ENCODE data around the gene SNAI3. TPM values are rescaled to one million over a fixed set of nuclear protein-coding genes. Genes with fewer than 3 reads are reported as not detected.

The SNAI3 gene
- total RNA-seq, 1 donor from 2014 or later: not detected

DNA sequence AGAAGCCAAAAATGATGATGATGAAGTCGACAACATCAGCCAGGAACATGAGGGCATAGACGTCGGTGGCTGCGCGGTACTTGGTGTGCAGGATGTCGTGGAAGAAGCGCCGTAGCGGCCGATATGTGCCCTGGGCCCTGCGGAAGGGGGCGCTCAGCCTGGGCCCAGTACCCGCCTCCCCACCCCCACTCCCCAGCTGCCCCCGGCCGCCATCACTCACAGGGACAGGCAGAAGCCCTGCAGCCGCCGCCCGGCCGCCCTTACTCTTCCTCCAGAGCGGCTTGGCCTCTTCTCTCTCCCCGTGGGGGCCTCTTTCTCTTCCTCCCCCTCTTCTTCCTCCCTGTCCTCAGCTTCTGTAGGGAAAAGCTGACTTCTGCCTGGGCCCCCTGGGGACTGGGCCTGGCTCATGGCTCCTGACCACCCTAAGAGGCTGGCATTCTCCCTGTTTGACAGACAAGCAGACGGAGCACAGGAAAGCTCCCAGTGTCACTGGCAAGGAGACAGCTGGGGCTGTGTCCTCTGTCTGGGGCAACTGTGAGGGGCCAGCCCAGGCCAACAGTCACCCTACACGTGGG is 34.2 kb upstream of the SNAI3 start:
- Histone ChIP-seq H3K4me3 (ENCODE audit: low read depth, low read length) (no peak overlapping the region), H3K27me3 (ENCODE audit: control insufficient read depth, insufficient read depth, low read length) (no peaks in the 10 kb centered on the region), H3K36me3 (ENCODE audit: control insufficient read depth, insufficient read depth, low read length) (peaks cover 63% of the 10 kb centered on the region)
- FAIRE-seq (no peak), DNase-seq (ENCODE audit: low read depth) (no peak)
- TF ChIP-seq, protein P1, sequence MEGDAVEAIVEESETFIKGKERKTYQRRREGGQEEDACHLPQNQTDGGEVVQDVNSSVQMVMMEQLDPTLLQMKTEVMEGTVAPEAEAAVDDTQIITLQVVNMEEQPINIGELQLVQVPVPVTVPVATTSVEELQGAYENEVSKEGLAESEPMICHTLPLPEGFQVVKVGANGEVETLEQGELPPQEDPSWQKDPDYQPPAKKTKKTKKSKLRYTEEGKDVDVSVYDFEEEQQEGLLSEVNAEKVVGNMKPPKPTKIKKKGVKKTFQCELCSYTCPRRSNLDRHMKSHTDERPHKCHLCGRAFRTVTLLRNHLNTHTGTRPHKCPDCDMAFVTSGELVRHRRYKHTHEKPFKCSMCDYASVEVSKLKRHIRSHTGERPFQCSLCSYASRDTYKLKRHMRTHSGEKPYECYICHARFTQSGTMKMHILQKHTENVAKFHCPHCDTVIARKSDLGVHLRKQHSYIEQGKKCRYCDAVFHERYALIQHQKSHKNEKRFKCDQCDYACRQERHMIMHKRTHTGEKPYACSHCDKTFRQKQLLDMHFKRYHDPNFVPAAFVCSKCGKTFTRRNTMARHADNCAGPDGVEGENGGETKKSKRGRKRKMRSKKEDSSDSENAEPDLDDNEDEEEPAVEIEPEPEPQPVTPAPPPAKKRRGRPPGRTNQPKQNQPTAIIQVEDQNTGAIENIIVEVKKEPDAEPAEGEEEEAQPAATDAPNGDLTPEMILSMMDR (IDR thresholded peaks at IDR 0.05; ENCODE audit: insufficient read depth, low read length, severe bottlenecking): no peak

DNA sequence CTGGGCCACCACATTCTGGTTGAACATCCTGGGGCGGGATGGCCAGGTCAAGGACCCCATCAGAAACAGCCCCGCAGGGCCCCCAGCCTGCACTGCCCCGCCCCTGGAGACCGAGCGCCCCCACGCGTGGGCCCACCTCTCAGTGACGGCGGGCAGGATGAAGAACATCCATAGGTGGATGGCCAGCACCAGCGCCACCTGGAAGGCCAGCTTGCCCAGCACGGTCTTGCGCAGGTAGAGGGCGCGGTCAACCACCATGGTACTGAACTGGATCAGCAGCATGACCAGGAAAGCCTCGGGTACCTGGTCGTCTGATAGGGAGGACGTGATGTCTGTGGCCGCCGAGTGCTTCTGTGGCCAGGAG is 33.6 kb upstream of the SNAI3 start:
- FAIRE-seq (no peak), DNase-seq (ENCODE audit: low read depth) (no peak)
- H3K4me3 ChIP-seq (ENCODE audit: low read depth, low read length): no peak overlapping the region
- TF ChIP-seq, protein P1 (IDR thresholded peaks at IDR 0.05; ENCODE audit: insufficient read depth, low read length, severe bottlenecking): no peak
- H3K36me3 ChIP-seq (ENCODE audit: control insufficient read depth, insufficient read depth, low read length): peaks cover 58% of the 10 kb centered on the region
- no peaks in the 10 kb centered on the region for H3K27me3 ChIP-seq (ENCODE audit: control insufficient read depth, insufficient read depth, low read length)

DNA sequence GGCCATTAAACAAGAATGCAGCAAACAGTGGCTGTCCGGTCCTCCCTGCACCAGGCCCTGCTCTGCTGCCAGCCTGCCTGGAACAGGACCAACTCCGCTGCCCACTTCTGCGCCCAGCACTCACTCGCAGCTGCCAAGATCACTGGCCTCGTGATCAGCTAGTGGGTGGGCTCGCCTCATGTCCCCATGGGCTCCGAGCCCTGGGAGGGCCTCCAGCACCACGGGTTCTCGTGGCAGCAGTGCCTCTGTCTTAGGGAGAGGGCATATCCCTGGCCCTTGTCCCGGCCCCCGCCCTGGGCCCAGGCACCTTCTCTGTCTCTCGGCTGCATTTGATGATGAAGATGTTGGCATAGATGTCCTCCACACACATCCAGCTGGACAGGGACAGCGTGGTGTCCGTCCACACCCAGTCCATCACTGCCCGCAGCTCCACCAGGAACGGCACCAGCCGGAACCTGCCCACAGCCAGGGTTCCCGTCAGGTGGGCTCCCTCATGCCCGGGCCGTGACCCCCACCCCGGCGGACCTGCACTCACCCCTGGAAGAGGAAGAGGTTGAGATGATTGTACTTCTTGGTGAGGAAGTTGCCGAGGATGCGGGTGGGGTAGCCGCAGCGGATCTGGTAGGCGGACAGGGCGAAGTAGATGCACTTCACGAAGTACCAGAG is 33.1 kb upstream of the SNAI3 start:
- Histone ChIP-seq H3K4me3 (ENCODE audit: low read depth, low read length) (no peak overlapping the region), H3K36me3 (ENCODE audit: control insufficient read depth, insufficient read depth, low read length) (peaks cover 57% of the 10 kb centered on the region), H3K27me3 (ENCODE audit: control insufficient read depth, insufficient read depth, low read length) (no peaks in the 10 kb centered on the region)
- FAIRE-seq: no peak
- TF ChIP-seq, protein P1 (IDR thresholded peaks at IDR 0.05; ENCODE audit: insufficient read depth, low read length, severe bottlenecking): no peak
- DNase-seq (ENCODE audit: low read depth): no peak

DNA sequence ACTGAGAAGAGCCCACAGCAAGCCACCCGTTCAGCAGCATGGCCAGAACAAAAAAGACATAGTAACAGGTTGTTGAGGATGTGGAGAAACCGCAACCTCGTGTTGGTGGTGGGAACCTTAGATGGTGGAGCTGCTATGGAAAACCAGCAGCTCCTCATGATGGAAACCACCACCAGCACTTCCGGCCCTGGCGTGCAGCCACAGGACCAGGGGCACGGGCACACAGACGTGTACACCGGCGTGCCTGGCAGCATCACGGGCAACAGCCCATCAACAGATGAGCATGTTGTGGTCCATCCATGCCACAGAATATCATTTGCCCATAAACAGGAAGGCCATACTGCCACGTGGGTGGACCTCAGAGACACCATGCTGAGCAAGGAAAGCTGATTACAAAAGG is 31.9 kb upstream of the SNAI3 start:
- Histone ChIP-seq H3K27me3 (ENCODE audit: control insufficient read depth, insufficient read depth, low read length) (no peaks in the 10 kb centered on the region), H3K4me3 (ENCODE audit: low read depth, low read length) (no peak overlapping the region), H3K36me3 (ENCODE audit: control insufficient read depth, insufficient read depth, low read length) (peaks cover 53% of the 10 kb centered on the region)
- no peak for FAIRE-seq
- TF ChIP-seq, protein P1 (IDR thresholded peaks at IDR 0.05; ENCODE audit: insufficient read depth, low read length, severe bottlenecking): no peak
- no peak for DNase-seq (ENCODE audit: low read depth)

DNA sequence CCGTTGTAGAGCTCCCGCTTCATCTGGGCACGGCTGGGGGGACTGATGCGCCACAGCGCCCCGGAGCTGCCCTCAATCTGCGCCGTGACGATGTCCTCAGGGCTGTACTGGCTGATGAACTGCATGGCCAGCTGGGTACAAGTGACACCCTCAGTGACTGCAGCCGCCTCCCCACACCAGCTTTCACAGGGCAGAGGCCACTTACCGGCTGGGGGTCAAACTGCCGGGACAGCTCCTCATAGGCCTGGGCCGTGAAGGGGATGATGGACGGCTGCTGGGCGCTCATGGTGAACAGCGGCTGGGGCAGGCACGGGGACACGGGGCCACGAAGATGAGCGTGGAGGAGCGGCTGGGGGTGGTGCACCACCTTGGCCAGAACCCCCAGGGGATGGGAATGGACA is 30.3 kb upstream of the SNAI3 start:
- H3K4me3 ChIP-seq (ENCODE audit: low read depth, low read length): no peak overlapping the region
- DNase-seq (ENCODE audit: low read depth) (no peak), FAIRE-seq (no peak)
- no peaks in the 10 kb centered on the region for H3K27me3 ChIP-seq (ENCODE audit: control insufficient read depth, insufficient read depth, low read length)
- H3K36me3 ChIP-seq (ENCODE audit: control insufficient read depth, insufficient read depth, low read length): peaks cover 44% of the 10 kb centered on the region
- TF ChIP-seq, protein P1 (IDR thresholded peaks at IDR 0.05; ENCODE audit: insufficient read depth, low read length, severe bottlenecking): no peak

DNA sequence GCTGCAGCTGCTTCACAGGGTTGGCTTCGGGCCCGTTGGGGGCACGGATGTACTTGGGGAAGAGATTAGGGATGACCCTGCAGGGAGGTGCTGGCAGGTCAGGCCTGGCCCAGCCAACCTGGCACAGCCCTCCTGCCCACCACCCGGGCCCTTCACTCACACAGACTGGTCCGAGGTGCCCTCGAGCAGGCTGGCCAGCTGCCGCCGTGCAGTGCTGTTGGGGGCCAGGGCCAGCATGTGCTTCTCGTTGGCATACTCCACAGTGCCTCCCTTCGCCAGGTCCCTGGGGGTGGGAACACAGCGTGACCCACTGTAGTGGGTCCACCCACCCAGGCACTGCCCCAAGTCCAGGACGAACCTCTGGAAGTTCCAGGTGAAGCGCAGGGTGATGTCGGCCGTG is 29.9 kb upstream of the SNAI3 start:
- Histone ChIP-seq H3K4me3 (ENCODE audit: low read depth, low read length) (no peak overlapping the region), H3K36me3 (ENCODE audit: control insufficient read depth, insufficient read depth, low read length) (peaks cover 42% of the 10 kb centered on the region), H3K27me3 (ENCODE audit: control insufficient read depth, insufficient read depth, low read length) (no peaks in the 10 kb centered on the region)
- FAIRE-seq (no peak), DNase-seq (ENCODE audit: low read depth) (no peak)
- TF ChIP-seq, protein P1 (IDR thresholded peaks at IDR 0.05; ENCODE audit: insufficient read depth, low read length, severe bottlenecking): no peak

Data from bronchial epithelial cell (primary cell).